SK-N-MC (cell line): ENCODE measurements around the gene ANKRD37.

ENCODE experiments used
- EZH2 ChIP-seq: fragments of 200-600 bp; sonication (generic); IDR thresholded peaks from one replicate; pipeline ENCODE4 v1.6.1; 2017; ENCODE audit warnings: antibody characterized with exemption
- POLR2AphosphoS5 ChIP-seq: IDR thresholded peaks from 2 replicates; pipeline ENCODE4 v1.6.1; 2012; ENCODE audit warnings: mild to moderate bottlenecking, low read depth, low read length, borderline replicate concordance

GRCh38 chr4:185363251-185363650, 33.4 kb upstream of the ANKRD37 start:
- no peak for TF ChIP-seq EZH2
- TF ChIP-seq POLR2AphosphoS5: no peak
